SK-N-SH (cell line): ENCODE data around the gene ATOSB. TPM values are rescaled to one million over a fixed set of nuclear protein-coding genes. Genes with fewer than 3 reads are reported as not detected.
A peak's percentile ranks its signal among the peaks of the same experiment; 100 is the strongest.

Experiments
- CTCF ChIA-PET: fragments of 300-600, 350-600 bp; formaldehyde crosslinking; extraction: SDS; loops from one replicate; lab custom pipeline; 2021; lab: Yijun Ruan, JAX
- POLR2A ChIA-PET: fragments of 350-600 bp; sonication (Branson Sonifier 250); formaldehyde crosslinking; extraction: SDS; loops from one replicate; lab custom pipeline; 2020; ENCODE audit warnings: antibody characterized with exemption, inconsistent platforms; lab: Yijun Ruan, JAX
- DNase-seq: peaks from one replicate; pipeline ENCODE4 v3.0.0; 2012
- H2AFZ ChIP-seq: fragments of 200-600 bp; sonication (generic); 2 replicates; pipeline ENCODE4 v1.8.1; 2016; ENCODE audit warnings: antibody characterized with exemption, mild to moderate bottlenecking, low read depth
- H3F3A ChIP-seq: fragments of 200-600 bp; sonication (generic); replicated peaks from 2 replicates; pipeline ENCODE3; 2016; ENCODE audit warnings: antibody characterized with exemption, mild to moderate bottlenecking; ENCODE audit not compliant: insufficient read depth
- H3K27ac ChIP-seq, 2 experiments: fragments of 200-500 bp in 1 of 2; fragments of 200-600 bp in 1 of 2; sonication (Bioruptor generic) in 1 of 2; sonication (generic), shearing (Covaris generic) in 1 of 2; 2 replicates each; pipeline versions ENCODE4 v1.5.1 to v1.6.1; 2014 to 2016; ENCODE audit warnings: low read depth in 2 of 2, inconsistent platforms in 1 of 2, low read length in 1 of 2, mild to moderate bottlenecking in 1 of 2, mixed read lengths in 1 of 2
- H3K27me3 ChIP-seq: fragments of 200-600 bp; sonication (generic), shearing (Covaris generic); 2 replicates; pipeline ENCODE4 v1.6.1; 2016; ENCODE audit warnings: mixed run types; ENCODE audit not compliant: insufficient read depth
- H3K36me3 ChIP-seq, 2 experiments: fragments of 200-500 bp in 1 of 2; fragments of 200-600 bp in 1 of 2; sonication (Bioruptor generic) in 1 of 2; sonication (generic) in 1 of 2; replicated peaks in 1 of 2; 2 replicates each; pipeline versions ENCODE3 to v1.5.1; 2014 to 2016; ENCODE audit warnings: low read length in 1 of 2, mild to moderate bottlenecking in 1 of 2; ENCODE audit not compliant: insufficient read depth in 2 of 2, control insufficient read depth in 1 of 2
- H3K4me1 ChIP-seq, 2 experiments: fragments of 200-500 bp in 1 of 2; fragments of 200-600 bp in 1 of 2; sonication (Bioruptor generic) in 1 of 2; sonication (generic), shearing (Covaris generic) in 1 of 2; 2 replicates each; pipeline versions ENCODE4 v1.5.1 to v1.6.1; 2014 to 2016; ENCODE audit warnings: low read depth in 1 of 2, low read length in 1 of 2, mixed run types in 1 of 2; ENCODE audit not compliant: insufficient read depth in 2 of 2, control insufficient read depth in 1 of 2
- H3K4me2 ChIP-seq: fragments of 200-600 bp; sonication (generic), shearing (Covaris generic); 2 replicates; pipeline ENCODE4 v1.6.1; 2017; ENCODE audit warnings: mixed run types
- H3K4me3 ChIP-seq, 2 experiments: fragments of 200-500 bp in 1 of 2; fragments of 200-600 bp in 1 of 2; sonication (Bioruptor generic) in 1 of 2; sonication (generic), shearing (Covaris generic) in 1 of 2; 2 replicates each; pipeline versions ENCODE4 v1.5.1 to v1.8.1; 2014 to 2016; ENCODE audit warnings: low read depth in 2 of 2, inconsistent platforms in 1 of 2, low read length in 1 of 2, mild to moderate bottlenecking in 1 of 2, mixed read lengths in 1 of 2, moderate library complexity in 1 of 2
- H3K79me2 ChIP-seq: fragments of 200-600 bp; sonication (generic); 2 replicates; pipeline ENCODE4 v1.8.1; 2017; ENCODE audit warnings: mild to moderate bottlenecking; ENCODE audit not compliant: insufficient read depth
- H3K9ac ChIP-seq: fragments of 200-600 bp; sonication (generic); 2 replicates; pipeline ENCODE4 v1.6.1; 2017; ENCODE audit warnings: mixed run types
- H3K9me2 ChIP-seq: fragments of 200-600 bp; sonication (generic); 2 replicates; pipeline ENCODE4 v1.6.1; 2017; ENCODE audit warnings: mixed run types
- H3K9me3 ChIP-seq: fragments of 200-600 bp; sonication (generic); 2 replicates; pipeline ENCODE4 v1.6.1; 2017; ENCODE audit warnings: mixed run types, mild to moderate bottlenecking, moderate library complexity
- H4K20me1 ChIP-seq: fragments of 200-600 bp; sonication (generic); 2 replicates; pipeline ENCODE4 v1.6.1; 2017; ENCODE audit warnings: mild to moderate bottlenecking, mixed run types; ENCODE audit not compliant: insufficient read depth
- CTCF ChIP-seq: fragments of 200-600 bp; sonication (generic); IDR thresholded peaks from 2 replicates; pipeline ENCODE4 v1.6.1; 2017; ENCODE audit warnings: antibody characterized with exemption, mild to moderate bottlenecking, moderate library complexity
- EP300 ChIP-seq, 2 experiments: IDR thresholded peaks; 2 replicates each; pipeline versions ENCODE4 v1.4.0 to v1.6.1; 2012; ENCODE audit warnings: borderline replicate concordance in 1 of 2, low read depth in 1 of 2, low read length in 1 of 2
- FOSL2 ChIP-seq: IDR thresholded peaks from 2 replicates; pipeline ENCODE4 v1.4.0; 2012; ENCODE audit warnings: low read depth, mild to moderate bottlenecking, moderate library complexity, borderline replicate concordance
- FOXJ3 ChIP-seq: sonication (generic); formaldehyde crosslinking; IDR thresholded peaks from 2 replicates; pipeline ENCODE4 v1.5.1; 2020; ENCODE audit warnings: mild to moderate bottlenecking, missing genetic modification reagents
- GABPA ChIP-seq: IDR thresholded peaks from 2 replicates; pipeline ENCODE4 v1.4.0; 2012; ENCODE audit warnings: low read depth, mild to moderate bottlenecking
- MAX ChIP-seq: IDR thresholded peaks from 2 replicates; pipeline ENCODE4 v1.4.0; 2012; ENCODE audit warnings: low read depth
- MEF2A ChIP-seq: IDR thresholded peaks from 2 replicates; pipeline ENCODE4 v1.4.0; 2012; ENCODE audit warnings: low read depth, borderline replicate concordance
- MXI1 ChIP-seq: IDR thresholded peaks from 2 replicates; pipeline ENCODE4 v1.6.1; 2012; ENCODE audit warnings: mild to moderate bottlenecking, low read depth, low read length, improper control_type of control experiment
- POLR2AphosphoS5 ChIP-seq: IDR thresholded peaks from 2 replicates; pipeline ENCODE4 v1.6.1; 2012; ENCODE audit warnings: low read depth, low read length
- RAD21 ChIP-seq: IDR thresholded peaks from 2 replicates; pipeline ENCODE4 v1.6.1; 2012; ENCODE audit warnings: mild to moderate bottlenecking, low read length
- REST ChIP-seq: IDR thresholded peaks from 2 replicates; pipeline ENCODE4 v1.6.1; 2012; ENCODE audit warnings: mild to moderate bottlenecking, low read depth, low read length, moderate library complexity
- RFX5 ChIP-seq: IDR thresholded peaks from 2 replicates; pipeline ENCODE4 v1.6.1; 2012; ENCODE audit warnings: mild to moderate bottlenecking, improper control_type of control experiment, low read length
- RXRA ChIP-seq: IDR thresholded peaks from 2 replicates; pipeline ENCODE4 v1.4.0; 2012; ENCODE audit warnings: low read depth, mild to moderate bottlenecking, borderline replicate concordance
- SIN3A ChIP-seq: IDR thresholded peaks from 2 replicates; pipeline ENCODE4 v1.6.1; 2012; ENCODE audit warnings: low read depth, mild to moderate bottlenecking, low read length, moderate library complexity, borderline replicate concordance
- SMC3 ChIP-seq: IDR thresholded peaks from 2 replicates; pipeline ENCODE4 v1.6.1; 2012; ENCODE audit warnings: low read depth, low read length, improper control_type of control experiment
- TAF1 ChIP-seq: IDR thresholded peaks from 2 replicates; pipeline ENCODE4 v1.6.1; 2012; ENCODE audit warnings: low read depth, mild to moderate bottlenecking, low read length, moderate library complexity, borderline replicate concordance
- USF2 ChIP-seq: fragments of 150-350 bp; IDR thresholded peaks from 2 replicates; pipeline ENCODE4 v1.6.1; 2017; ENCODE audit warnings: antibody characterized with exemption, low read length, low read depth, borderline replicate concordance
- YY1 ChIP-seq: IDR thresholded peaks from 2 replicates; pipeline ENCODE4 v1.4.0; 2012; ENCODE audit warnings: low read depth, mild to moderate bottlenecking
- ZBTB33 ChIP-seq: IDR thresholded peaks from 2 replicates; pipeline ENCODE4 v1.4.0; 2012; ENCODE audit warnings: low read depth, borderline replicate concordance
- WGBS: methylation state at CpG from one replicate; pipeline ENCODE4 v1.1.6; 2017; ENCODE audit warnings: low lambda C conversion rate; 5-methylcytosine and 5-hydroxymethylcytosine counted together
- polyA plus RNA-seq, 3 experiments: library from polyadenylated mRNA; depleted of rRNA; stranded (reverse); fragments of >200 nt; gene quantifications; 2 replicates each; pipeline ENCODE4 v1.2.3, GENCODE V29; 2012

Gene ATOSB
- polyA plus RNA-seq, 1 of the 3 experiments (the other 2 are of a cell fraction) = 42.6 TPM

GRCh38 chr9:35161713-35162604 lies 46.3 kb upstream of the ATOSB start, which contains the start of gene UNC13B (continued):
- no peak for TF ChIP-seq SMC3
- TF ChIP-seq GABPA = no peak
- 0 out of 2 replicates have a peak, but pooled peaks have one; percentile 8 for TF ChIP-seq REST
- no peak for TF ChIP-seq RXRA
- peak; percentile 27 for TF ChIP-seq TAF1
- no peak for TF ChIP-seq EP300 (IDR thresholded peaks at IDR 0.05; ENCODE audit: borderline replicate concordance in 1 of 2, low read depth in 1 of 2, low read length in 1 of 2)
- TF ChIP-seq RAD21 = no peak
- TF ChIP-seq RFX5 = no peak
- TF ChIP-seq POLR2AphosphoS5 = peak; percentile 70; the same call in 1 of the 2 replicates
- TF ChIP-seq, all 33 proteins: peak for 8

- no peak overlapping the region for H3K9ac ChIP-seq
- H4K20me1 ChIP-seq = no peaks in the 10 kb centered on the region
- no peak overlapping the region for H3K4me2 ChIP-seq
- H3K27me3 ChIP-seq = no peaks in the 10 kb centered on the region
- H3K9me3 ChIP-seq = no peaks in the 10 kb centered on the region
- no peak for DNase-seq
- WGBS = 79% methylated on average over 10 of the region's 10 CpGs
- H3K4me1 ChIP-seq = peaks cover 0 to 5% of the 10 kb centered on the region in 2 experiments; a peak in 1 of 4 replicates
- CTCF ChIA-PET = no interaction called here
- no peak overlapping the region for H3K4me3 ChIP-seq
- no peaks in the 10 kb centered on the region for H3K9me2 ChIP-seq
- H3K27ac ChIP-seq = no peak overlapping the region
- no peaks in the 10 kb centered on the region for H3K36me3 ChIP-seq
- no peaks in the 10 kb centered on the region for H3F3A ChIP-seq
- H3K79me2 ChIP-seq = peaks cover 3% of the 10 kb centered on the region; the same call in 1 of the 2 replicates
- POLR2A ChIA-PET = no interaction called here
- no peak overlapping the region for H2AFZ ChIP-seq
- TF ChIP-seq USF2 (no peak), SIN3A (no peak), FOXJ3 (no peak), FOSL2 (no peak), MAX (no peak), RAD21 (no peak), SMC3 (no peak), ZBTB33 (no peak), RFX5 (no peak), CTCF (no peak), YY1 (no peak), MXI1 (no peak), MEF2A (no peak)
Observed at GRCh38 chr9:35158501-35159280, 43.0 kb upstream of the ATOSB start.
